Chondrocyte (in vitro differentiated cells): Measurements from ENCODE around the gene CADM2. TPM values are rescaled to one million over a fixed set of nuclear protein-coding genes. Genes with fewer than 3 reads are reported as not detected.

Experiments
- DNase-seq: peaks from one replicate; pipeline ENCODE4 v3.0.0; 2021; ENCODE audit warnings: mixed read lengths, low spot score
- H3K27ac Mint-ChIP-seq: one replicate; pipeline ENCODE4 v1.8.0; 2021; ENCODE audit warnings: mild to moderate bottlenecking, moderate library complexity, mixed read lengths; ENCODE audit not compliant: unreplicated experiment
- H3K27me3 Mint-ChIP-seq: 2 replicates; pipeline ENCODE4 v1.8.0; 2021; ENCODE audit warnings: low read depth, mixed read lengths
- H3K36me3 Mint-ChIP-seq: 2 replicates; pipeline ENCODE4 v1.8.0; 2021; ENCODE audit warnings: low read depth, mixed read lengths
- H3K4me1 Mint-ChIP-seq: 2 replicates; pipeline ENCODE4 v1.8.0; 2021; ENCODE audit warnings: low read depth, mild to moderate bottlenecking, mixed read lengths
- H3K4me3 Mint-ChIP-seq: one replicate; pipeline ENCODE4 v1.8.0; 2021; ENCODE audit warnings: mild to moderate bottlenecking, moderate library complexity, mixed read lengths; ENCODE audit not compliant: unreplicated experiment
- H3K9me3 Mint-ChIP-seq: 2 replicates; pipeline ENCODE4 v1.8.0; 2021; ENCODE audit warnings: low read depth, mixed read lengths
- CTCF ChIP-seq: fragments of 200-600 bp; sonication (generic); IDR thresholded peaks from 2 replicates; pipeline ENCODE4 v1.5.0; 2021; ENCODE audit warnings: antibody characterized with exemption, mild to moderate bottlenecking, moderate library complexity
- total RNA-seq: library from RNA; stranded (reverse); gene quantifications from 3 replicates; pipeline ENCODE4 v1.2.1, GENCODE V29; 2021

CADM2 gene
- total RNA-seq, 1 donor from 2014 or later, result 1.1 TPM

- Mint-ChIP-seq H3K9me3 (peaks cover 3% of the 10 kb centered on the region), H3K27ac (peak overlapping the region; percentile 52), H3K27me3 (peaks cover 1% of the 10 kb centered on the region), H3K4me3 (no peak overlapping the region), H3K36me3 (no peaks in the 10 kb centered on the region), H3K4me1 (peaks cover 26% of the 10 kb centered on the region)
- TF ChIP-seq CTCF, result no peak
- DNase-seq, result no peak
Measured at GRCh38 chr3:85574006-85574705, 615.4 kb downstream of the CADM2 start.

- DNase-seq, result no peak
- peaks cover 3% of the 10 kb centered on the region for H3K9me3 Mint-ChIP-seq
- no peaks in the 10 kb centered on the region for H3K36me3 Mint-ChIP-seq
- H3K27me3 Mint-ChIP-seq, result peaks cover 6% of the 10 kb centered on the region
- no peak overlapping the region for H3K27ac Mint-ChIP-seq
- peak; percentile 97 for TF ChIP-seq CTCF
- peaks cover 26% of the 10 kb centered on the region for H3K4me1 Mint-ChIP-seq
- H3K4me3 Mint-ChIP-seq, result no peak overlapping the region
Measured at GRCh38 chr3:85576091-85576690, 617.4 kb downstream of the CADM2 start.

- Mint-ChIP-seq H3K4me1 (peaks cover 25% of the 10 kb centered on the region), H3K9me3 (peaks cover 3% of the 10 kb centered on the region), H3K36me3 (no peaks in the 10 kb centered on the region)
Measured at GRCh38 chr3:85576697-85577200, 618.0 kb downstream of the CADM2 start.

GRCh38 chr3:85584779-85585356 lies 626.1 kb downstream of the CADM2 start:
- Mint-ChIP-seq H3K27me3 (peaks cover 7% of the 10 kb centered on the region), H3K9me3 (no peaks in the 10 kb centered on the region), H3K27ac (no peak overlapping the region), H3K4me3 (no peak overlapping the region), H3K4me1 (peaks cover 11% of the 10 kb centered on the region), H3K36me3 (no peaks in the 10 kb centered on the region)
- no peak for DNase-seq
- no peak for TF ChIP-seq CTCF

More at GRCh38 chr3:85576697-85577200, 618.0 kb downstream of the CADM2 start:
- peaks cover 6% of the 10 kb centered on the region for H3K27me3 Mint-ChIP-seq
- no peak for DNase-seq
- no peak overlapping the region for H3K27ac Mint-ChIP-seq
- TF ChIP-seq CTCF, result no peak
- no peak overlapping the region for H3K4me3 Mint-ChIP-seq

GRCh38 chr3:85586018-85586417 lies 627.2 kb downstream of the CADM2 start:
- Mint-ChIP-seq H3K27me3 (peaks cover 6% of the 10 kb centered on the region), H3K4me3 (no peak overlapping the region), H3K9me3 (no peaks in the 10 kb centered on the region), H3K27ac (no peak overlapping the region), H3K4me1 (peaks cover 11% of the 10 kb centered on the region), H3K36me3 (no peaks in the 10 kb centered on the region)
- TF ChIP-seq CTCF, result no peak
- DNase-seq, result no peak
